Panc1 (cell line): ENCODE results near the gene MYH11. TPM values are rescaled to one million over a fixed set of nuclear protein-coding genes. Genes with fewer than 3 reads are reported as not detected.
"Not testable (repeated sequence)": the region's sequence is repeated elsewhere in the genome, so short reads cannot be mapped to it uniquely, and the experiment has no call there.

Experiments used
- ATAC-seq: fragments of 200-7000 bp; cut with Tn5 transposase; 2 replicates; pipeline ENCODE4 v1.9.1; 2020; ENCODE audit warnings: mild to moderate bottlenecking, moderate library complexity
- BruUV-seq: library from RNA; stranded (reverse); fragments of 400-500 nt; replicated peaks from 2 replicates; lab custom pipeline; 2021; lab: Mats Ljungman, UMichigan
- CTCF ChIA-PET: fragments of 300-600 bp; sonication (Branson Sonifier 250); formaldehyde crosslinking; loops from one replicate; lab custom pipeline; 2022; ENCODE audit warnings: antibody characterized with exemption; lab: Charles Lee
- POLR2A ChIA-PET: fragments of 300-600 bp; sonication (Branson Sonifier 250); formaldehyde crosslinking; loops from one replicate; lab custom pipeline; 2022; ENCODE audit warnings: antibody characterized with exemption; lab: Charles Lee
- DNase-seq: peaks from one replicate; pipeline ENCODE4 v3.0.0-alpha.2; 2010; ENCODE audit warnings: low read depth, low spot score
- H3K27ac ChIP-seq: 2 replicates; pipeline ENCODE4 v1.5.1; 2011; ENCODE audit warnings: mild to moderate bottlenecking, low read length, inconsistent platforms
- H3K27me3 ChIP-seq: fragments of 200-500 bp; sonication (Bioruptor generic); 2 replicates; pipeline ENCODE4 v1.6.0; 2014; ENCODE audit warnings: low read length, inconsistent platforms; ENCODE audit not compliant: control insufficient read depth, insufficient read depth
- H3K36me3 ChIP-seq: fragments of 200-500 bp; sonication (Bioruptor generic); 2 replicates; pipeline ENCODE4 v1.5.1; 2014; ENCODE audit warnings: inconsistent platforms, mild to moderate bottlenecking, low read length, moderate library complexity; ENCODE audit not compliant: control insufficient read depth, insufficient read depth
- H3K4me1 ChIP-seq: 2 replicates; pipeline ENCODE4 v1.5.1; 2011; ENCODE audit warnings: inconsistent platforms, mild to moderate bottlenecking, low read length, moderate library complexity; ENCODE audit not compliant: control insufficient read depth, insufficient read depth
- H3K4me3 ChIP-seq, 2 experiments: 2 replicates each; pipeline ENCODE4 v1.5.1; 2011 to 2012; ENCODE audit warnings: low read depth in 2 of 2, low read length in 2 of 2, mild to moderate bottlenecking in 2 of 2, inconsistent platforms in 1 of 2, moderate library complexity in 1 of 2
- H3K9me3 ChIP-seq: fragments of 200-500 bp; sonication (Bioruptor generic); 2 replicates; pipeline ENCODE4 v1.5.1; 2014; ENCODE audit warnings: low read depth, mild to moderate bottlenecking, inconsistent platforms, low read length, moderate library complexity; ENCODE audit not compliant: control insufficient read depth, insufficient read depth
- CTCF ChIP-seq: fragments of 450-650 bp; IDR thresholded peaks from 2 replicates; pipeline ENCODE4 v1.5.1; 2017; ENCODE audit warnings: mild to moderate bottlenecking
- POLR2AphosphoS5 ChIP-seq: IDR thresholded peaks from 2 replicates; pipeline ENCODE4 v1.6.1; 2012; ENCODE audit warnings: mild to moderate bottlenecking, low read depth, low read length, moderate library complexity
- REST ChIP-seq, 2 experiments: IDR thresholded peaks; 2 replicates each; pipeline ENCODE4 v1.6.1; 2011 to 2012; ENCODE audit warnings: low read depth in 2 of 2, control low read depth in 1 of 2, low read length in 1 of 2, mild to moderate bottlenecking in 1 of 2, moderate library complexity in 1 of 2; ENCODE audit not compliant: insufficient read depth in 1 of 2
- SIN3A ChIP-seq: IDR thresholded peaks from 2 replicates; pipeline ENCODE4 v1.6.1; 2012; ENCODE audit warnings: low read depth, mild to moderate bottlenecking, low read length, moderate library complexity, borderline replicate concordance; ENCODE audit not compliant: insufficient read depth
- TCF7L2 ChIP-seq: IDR thresholded peaks from 2 replicates; pipeline ENCODE4 v1.6.1; 2011; ENCODE audit warnings: mild to moderate bottlenecking, low read depth, low read length, inconsistent platforms
- in situ Hi-C: cut with HindIII; loops from 2 replicates; pipeline ENCODE4 v1.10.0; 2016; ENCODE audit warnings: low sequenced_read_pairs, low pct_unique_long_range_greater_than_20kb
- intact Hi-C: fragments of 100-400 bp; cut with micrococcal nuclease; formaldehyde crosslinking; loops from one replicate; pipeline ENCODE4 v1.10.0; 2022; ENCODE audit not compliant: unreplicated experiment
- total RNA-seq: library from RNA; stranded (reverse); gene quantifications from one replicate; pipeline ENCODE4 v1.2.1, GENCODE V29; 2021; ENCODE audit not compliant: unreplicated experiment

Gene MYH11
- total RNA-seq, 1 experiment from 2014 or later: 0.51 TPM

GRCh38 chr16:15839204-15839603 is 17.6 kb downstream of the MYH11 start:
- H3K36me3 ChIP-seq, CTCF ChIA-PET, DNase-seq, in situ Hi-C loops, H3K4me1 ChIP-seq, H3K27me3 ChIP-seq, POLR2A ChIA-PET, ATAC-seq, intact Hi-C loops, H3K27ac ChIP-seq, H3K4me3 ChIP-seq, BruUV-seq, H3K9me3 ChIP-seq: not testable (repeated sequence)

GRCh38 chr16:15837761-15838160 is 19.1 kb downstream of the MYH11 start:
- no TSS peak for BruUV-seq
- H3K27ac ChIP-seq: no peak overlapping the region
- ChIA-PET POLR2A (no interaction called here), CTCF (interaction anchor here (0.6 kb wide), 1 partner anchor 15 kb away, joined by 3 read pairs; no protein-coding TSS in a partner anchor)
- H3K4me1 ChIP-seq: no peaks in the 10 kb centered on the region
- ATAC-seq (no peak), DNase-seq (no peak)
- no peak overlapping the region for H3K4me3 ChIP-seq
- no peaks in the 10 kb centered on the region for H3K36me3 ChIP-seq
- no peaks in the 10 kb centered on the region for H3K9me3 ChIP-seq
- in situ Hi-C loops: no loop called here
- TF ChIP-seq SIN3A (no peak), POLR2AphosphoS5 (no peak), CTCF (no peak), TCF7L2 (no peak), REST (IDR thresholded peaks at IDR 0.05; ENCODE audit: insufficient read depth in 1 of 2, low read depth in 2 of 2, low read length in 1 of 2) (no peak)
- H3K27me3 ChIP-seq: no peaks in the 10 kb centered on the region
- intact Hi-C loops: no loop called here

- no peaks in the 10 kb centered on the region for H3K27me3 ChIP-seq
- in situ Hi-C loops: no loop called here
Observed at GRCh38 chr16:15836965-15837611, 19.7 kb downstream of the MYH11 start.

More at GRCh38 chr16:15836965-15837611, 19.7 kb downstream of the MYH11 start:
- no peaks in the 10 kb centered on the region for H3K36me3 ChIP-seq
- ChIA-PET POLR2A (no interaction called here), CTCF (interaction anchor here (0.6 kb wide), 1 partner anchor 14 kb away, joined by 3 read pairs; no protein-coding TSS in a partner anchor)
- H3K4me3 ChIP-seq: no peak overlapping the region
- no peak overlapping the region for H3K27ac ChIP-seq
- no peaks in the 10 kb centered on the region for H3K9me3 ChIP-seq
- H3K4me1 ChIP-seq: no peaks in the 10 kb centered on the region
- BruUV-seq: no TSS peak
- TF ChIP-seq SIN3A (no peak), REST (IDR thresholded peaks at IDR 0.05; ENCODE audit: insufficient read depth in 1 of 2, low read depth in 2 of 2, low read length in 1 of 2) (no peak), TCF7L2 (no peak), POLR2AphosphoS5 (no peak), CTCF (no peak)
- no peak for ATAC-seq
- DNase-seq: no peak
- intact Hi-C loops: no loop called here
